Activated CD4-positive, alpha-beta T cell treated with anti-CD3 and anti-CD28 coated beads, Interleukin-2, amount 10 ng/mL, durations not matched to agents 24 days and 14 days (primary cell): ENCODE data around the gene INS. TPM values are rescaled to one million over a fixed set of nuclear protein-coding genes. Genes with fewer than 3 reads are reported as not detected.
A peak's percentile ranks its signal among the peaks of the same experiment; 100 is the strongest.

Experiments
- DNase-seq: peaks from one replicate; pipeline ENCODE4 v3.0.0; 2022
- H3K27ac Mint-ChIP-seq: one replicate; pipeline ENCODE4 v1.8.0; 2022; ENCODE audit warnings: mild to moderate bottlenecking, mixed read lengths
- H3K27me3 Mint-ChIP-seq: one replicate; pipeline ENCODE4 v1.8.0; 2022; ENCODE audit warnings: mixed read lengths
- H3K36me3 Mint-ChIP-seq: one replicate; pipeline ENCODE4 v1.8.0; 2022; ENCODE audit warnings: low read depth, mild to moderate bottlenecking, mixed read lengths
- H3K4me1 Mint-ChIP-seq: one replicate; pipeline ENCODE4 v1.8.0; 2021; ENCODE audit warnings: mixed read lengths
- H3K4me3 Mint-ChIP-seq: one replicate; pipeline ENCODE4 v1.8.0; 2022; ENCODE audit warnings: mild to moderate bottlenecking, moderate library complexity, mixed read lengths
- H3K9me3 Mint-ChIP-seq: one replicate; pipeline ENCODE4 v1.8.0; 2021; ENCODE audit warnings: mixed read lengths
- intact Hi-C: fragments of 100-400 bp; cut with micrococcal nuclease; formaldehyde crosslinking; loops from one replicate; pipeline ENCODE4 v1.15.1; 2023
- total RNA-seq: library from RNA; stranded (reverse); gene quantifications from 2 replicates; pipeline ENCODE4 v1.2.3, GENCODE V29; 2022

Gene INS
- total RNA-seq, 1 donor from 2014 or later, result not detected

DNA sequence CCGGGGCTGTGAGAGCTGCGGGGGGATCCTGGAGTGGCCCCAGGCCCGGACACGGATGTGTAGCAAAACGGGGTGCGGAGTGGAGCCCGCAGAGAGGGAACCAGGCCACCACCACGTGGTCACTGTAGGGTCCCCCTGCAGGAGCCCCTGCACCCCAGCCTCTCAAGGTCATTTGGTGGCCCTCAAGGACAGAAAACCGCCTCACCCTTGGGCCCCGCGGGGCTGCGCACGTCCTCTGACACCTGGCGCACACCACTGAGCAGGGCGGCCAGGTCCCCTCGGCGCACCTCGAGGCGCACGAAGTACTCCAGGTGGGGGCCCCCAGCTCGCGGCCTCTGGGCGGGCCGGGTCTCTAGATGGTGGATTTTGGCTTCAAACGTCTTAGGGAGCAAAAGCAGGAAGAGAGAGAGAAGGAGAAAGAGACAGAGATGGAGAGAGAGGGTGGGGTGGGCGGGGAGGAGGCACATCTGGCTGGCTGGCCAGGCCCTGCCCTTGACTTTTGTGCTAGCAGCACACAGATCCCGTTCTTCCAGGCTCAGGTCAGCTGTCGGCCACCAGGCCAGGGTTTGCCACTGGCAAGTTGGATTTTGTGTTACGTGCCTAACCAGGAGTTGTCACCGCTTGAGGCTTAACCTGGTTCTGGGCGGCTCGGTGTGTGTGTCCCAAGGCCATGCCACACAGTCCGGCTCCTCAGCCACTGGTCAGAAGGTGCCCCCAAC, 7.4 kb upstream of the INS start:
- Mint-ChIP-seq H3K4me1 (no peaks in the 10 kb centered on the region), H3K4me3 (no peak overlapping the region)

GRCh38 chr11:2167141-2168045, 6.4 kb upstream of the INS start:
- no peak for DNase-seq
- H3K36me3 Mint-ChIP-seq, result no peaks in the 10 kb centered on the region
- intact Hi-C loops, result no loop called here
- H3K4me3 Mint-ChIP-seq, result no peak overlapping the region
- H3K27me3 Mint-ChIP-seq, result no peaks in the 10 kb centered on the region
- H3K9me3 Mint-ChIP-seq, result no peaks in the 10 kb centered on the region
- H3K4me1 Mint-ChIP-seq, result no peaks in the 10 kb centered on the region
- H3K27ac Mint-ChIP-seq, result no peak overlapping the region

More for the DNA sequence above, 7.4 kb upstream of the INS start:
- H3K36me3 Mint-ChIP-seq, result no peaks in the 10 kb centered on the region
- H3K27me3 Mint-ChIP-seq, result no peaks in the 10 kb centered on the region
- intact Hi-C loops, result no loop called here
- no peaks in the 10 kb centered on the region for H3K9me3 Mint-ChIP-seq
- DNase-seq, result no peak
- no peak overlapping the region for H3K27ac Mint-ChIP-seq

GRCh38 chr11:2166091-2166851, 5.3 kb upstream of the INS start:
- H3K27ac Mint-ChIP-seq, result no peak overlapping the region
- H3K4me3 Mint-ChIP-seq, result no peak overlapping the region
- intact Hi-C loops, result no loop called here
- H3K9me3 Mint-ChIP-seq, result no peaks in the 10 kb centered on the region
- no peaks in the 10 kb centered on the region for H3K27me3 Mint-ChIP-seq
- H3K36me3 Mint-ChIP-seq, result no peaks in the 10 kb centered on the region
- H3K4me1 Mint-ChIP-seq, result no peaks in the 10 kb centered on the region
- peak; percentile 78 for DNase-seq

GRCh38 chr11:2165571-2165970, 4.6 kb upstream of the INS start:
- H3K27ac Mint-ChIP-seq, result no peak overlapping the region
- H3K36me3 Mint-ChIP-seq, result no peaks in the 10 kb centered on the region
- no peaks in the 10 kb centered on the region for H3K4me1 Mint-ChIP-seq
- no peak overlapping the region for H3K4me3 Mint-ChIP-seq
- no peak for DNase-seq
- H3K9me3 Mint-ChIP-seq, result no peaks in the 10 kb centered on the region
- H3K27me3 Mint-ChIP-seq, result no peaks in the 10 kb centered on the region
- intact Hi-C loops, result no loop called here

DNA sequence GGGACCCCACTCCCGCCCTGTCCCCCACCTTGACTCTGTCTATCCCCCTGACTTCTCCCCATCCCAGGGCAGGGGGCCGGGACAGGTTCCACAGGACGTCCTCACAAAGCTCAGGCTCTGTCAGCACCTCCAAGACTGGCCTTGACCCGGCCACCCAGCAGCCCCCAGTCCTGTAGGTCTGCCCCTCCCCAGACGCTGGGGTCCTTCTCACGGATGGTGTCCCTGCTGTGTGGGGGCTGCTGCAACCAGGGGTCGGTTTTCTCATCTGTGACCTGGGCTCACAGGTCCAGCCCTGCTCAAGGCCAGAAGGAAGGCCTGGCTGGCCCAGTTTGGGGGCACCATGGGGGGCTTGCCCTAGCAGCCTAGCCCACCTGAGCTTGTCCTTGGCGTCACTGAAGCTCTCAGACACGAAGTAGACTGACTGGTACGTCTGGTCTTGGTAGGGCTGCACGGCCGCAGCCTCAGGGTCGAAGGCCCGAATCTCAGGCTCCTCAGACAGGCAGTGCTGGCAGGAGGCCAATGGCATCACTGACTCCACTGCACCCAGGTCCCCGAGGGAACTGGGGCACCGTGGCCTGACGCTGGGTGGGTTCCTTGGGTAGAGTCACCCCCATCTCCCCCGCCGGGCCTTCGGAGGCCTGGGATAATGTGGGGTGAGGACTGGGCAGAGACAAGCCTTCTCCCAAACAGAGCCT, 4.0 kb upstream of the INS start:
- H3K9me3 Mint-ChIP-seq, result no peaks in the 10 kb centered on the region
- H3K27me3 Mint-ChIP-seq, result no peaks in the 10 kb centered on the region
- no peak overlapping the region for H3K4me3 Mint-ChIP-seq
- no peaks in the 10 kb centered on the region for H3K36me3 Mint-ChIP-seq
- no peak overlapping the region for H3K27ac Mint-ChIP-seq
- intact Hi-C loops, result no loop called here
- DNase-seq, result no peak
- H3K4me1 Mint-ChIP-seq, result no peaks in the 10 kb centered on the region

GRCh38 chr11:2164081-2164480, 3.1 kb upstream of the INS start:
- intact Hi-C loops, result no loop called here
- Mint-ChIP-seq H3K27me3 (no peaks in the 10 kb centered on the region), H3K4me3 (no peak overlapping the region), H3K4me1 (no peaks in the 10 kb centered on the region), H3K9me3 (no peaks in the 10 kb centered on the region), H3K36me3 (no peaks in the 10 kb centered on the region), H3K27ac (no peak overlapping the region)
- DNase-seq, result no peak

DNA sequence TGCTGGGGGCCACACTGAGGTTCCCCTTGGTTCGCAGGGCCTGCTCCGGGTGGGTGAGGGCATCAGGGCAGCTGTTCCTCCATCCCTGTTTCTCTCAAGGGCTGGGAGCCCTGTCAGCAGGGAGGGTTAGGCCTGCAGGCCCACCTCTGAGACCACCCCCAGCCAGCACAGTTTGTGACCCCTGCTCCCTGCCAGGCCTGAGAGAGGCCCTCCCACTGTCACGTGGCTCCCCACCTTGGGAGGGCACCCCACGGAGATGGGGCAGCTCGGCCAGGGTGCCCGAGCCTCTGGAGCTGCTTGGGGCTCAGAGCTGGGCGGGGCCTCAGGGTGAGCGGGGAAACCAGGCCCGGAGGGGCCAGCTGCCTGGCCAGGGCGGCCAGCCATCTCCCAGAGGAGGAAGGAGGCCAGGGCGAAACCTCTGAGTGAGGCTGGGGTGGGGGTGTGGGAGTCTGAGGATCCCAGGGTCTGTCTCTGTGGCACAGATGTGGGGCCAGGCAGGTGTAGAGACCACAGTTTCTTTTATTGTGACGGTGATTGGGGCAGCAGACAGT, 2.5 kb upstream of the INS start:
- intact Hi-C loops, result no loop called here
- no peaks in the 10 kb centered on the region for H3K36me3 Mint-ChIP-seq
- no peaks in the 10 kb centered on the region for H3K27me3 Mint-ChIP-seq
- no peak for DNase-seq
- no peak overlapping the region for H3K4me3 Mint-ChIP-seq
- no peaks in the 10 kb centered on the region for H3K4me1 Mint-ChIP-seq
- H3K27ac Mint-ChIP-seq, result no peak overlapping the region
- H3K9me3 Mint-ChIP-seq, result no peaks in the 10 kb centered on the region

DNA sequence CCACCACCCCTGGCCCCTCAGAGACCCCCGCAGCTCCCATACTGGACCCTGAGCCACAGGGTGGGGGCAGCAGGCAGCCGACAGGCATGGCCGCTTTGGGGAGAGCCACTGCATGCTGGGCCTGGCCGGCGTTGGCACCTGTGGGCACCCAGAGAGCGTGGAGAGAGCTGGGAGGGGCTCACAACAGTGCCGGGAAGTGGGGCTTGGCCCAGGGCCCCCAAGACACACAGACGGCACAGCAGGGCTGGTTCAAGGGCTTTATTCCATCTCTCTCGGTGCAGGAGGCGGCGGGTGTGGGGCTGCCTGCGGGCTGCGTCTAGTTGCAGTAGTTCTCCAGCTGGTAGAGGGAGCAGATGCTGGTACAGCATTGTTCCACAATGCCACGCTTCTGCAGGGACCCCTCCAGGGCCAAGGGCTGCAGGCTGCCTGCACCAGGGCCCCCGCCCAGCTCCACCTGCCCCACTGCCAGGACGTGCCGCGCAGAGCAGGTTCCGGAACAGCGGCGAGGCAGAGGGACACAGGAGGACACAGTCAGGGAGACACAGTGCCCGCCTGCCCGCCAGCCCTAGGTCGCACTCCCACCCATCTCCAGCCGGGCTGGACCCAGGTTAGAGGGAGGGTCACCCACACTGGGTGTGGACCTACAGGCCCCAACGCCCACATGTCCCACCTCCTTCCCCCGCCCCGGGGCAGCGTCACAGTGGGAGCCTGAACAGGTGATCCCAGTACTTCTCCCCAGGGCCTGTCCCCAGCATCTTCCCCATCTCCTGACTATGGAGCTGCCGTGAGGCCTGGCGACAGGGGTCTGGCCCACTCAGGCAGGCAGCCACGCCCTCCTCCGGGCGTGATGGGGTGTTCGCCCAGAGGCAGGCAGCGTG, 1.2 kb downstream of the INS start:
- no peak overlapping the region for H3K4me3 Mint-ChIP-seq
- no peaks in the 10 kb centered on the region for H3K27me3 Mint-ChIP-seq
- H3K27ac Mint-ChIP-seq, result no peak overlapping the region
- no peaks in the 10 kb centered on the region for H3K4me1 Mint-ChIP-seq
- H3K36me3 Mint-ChIP-seq, result no peaks in the 10 kb centered on the region
- no peak for DNase-seq
- intact Hi-C loops, result no loop called here
- H3K9me3 Mint-ChIP-seq, result no peaks in the 10 kb centered on the region

DNA sequence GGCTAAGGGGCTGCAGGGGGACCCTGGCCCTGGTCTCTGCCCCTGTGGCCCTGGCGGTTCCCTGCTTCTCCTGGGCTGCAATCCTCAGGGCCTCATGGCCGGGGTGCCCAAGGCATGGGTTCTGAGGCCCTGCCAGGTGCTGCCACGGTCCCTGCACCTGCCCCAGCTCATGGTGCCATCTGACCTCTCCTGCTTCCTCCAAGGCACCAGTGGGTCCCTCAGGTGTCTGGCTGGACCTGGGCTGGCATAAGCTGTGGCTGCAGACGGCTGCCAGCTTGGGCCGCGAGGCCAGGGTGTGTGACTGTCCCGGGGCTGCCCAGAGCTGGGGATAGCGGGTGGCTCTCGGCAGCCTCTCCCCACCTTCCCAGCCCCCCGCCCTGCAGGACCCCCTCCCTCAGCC, 2.0 kb downstream of the INS start:
- Mint-ChIP-seq H3K9me3 (no peaks in the 10 kb centered on the region), H3K4me3 (no peak overlapping the region), H3K4me1 (no peaks in the 10 kb centered on the region), H3K27me3 (no peaks in the 10 kb centered on the region), H3K27ac (no peak overlapping the region), H3K36me3 (no peaks in the 10 kb centered on the region)
- no peak for DNase-seq
- intact Hi-C loops, result no loop called here

GRCh38 chr11:2158296-2158737, 2.7 kb downstream of the INS start:
- Mint-ChIP-seq H3K36me3 (no peaks in the 10 kb centered on the region), H3K4me1 (no peaks in the 10 kb centered on the region)
- DNase-seq, result no peak

GRCh38 chr11:2157294-2158040, 3.5 kb downstream of the INS start:
- no peaks in the 10 kb centered on the region for H3K27me3 Mint-ChIP-seq
- H3K4me1 Mint-ChIP-seq, result no peaks in the 10 kb centered on the region
- H3K36me3 Mint-ChIP-seq, result no peaks in the 10 kb centered on the region
- no peak for DNase-seq
- intact Hi-C loops, result no loop called here
- H3K4me3 Mint-ChIP-seq, result no peak overlapping the region
- no peaks in the 10 kb centered on the region for H3K9me3 Mint-ChIP-seq
- no peak overlapping the region for H3K27ac Mint-ChIP-seq

More at GRCh38 chr11:2158296-2158737, 2.7 kb downstream of the INS start:
- H3K9me3 Mint-ChIP-seq, result no peaks in the 10 kb centered on the region
- no peak overlapping the region for H3K4me3 Mint-ChIP-seq
- no peaks in the 10 kb centered on the region for H3K27me3 Mint-ChIP-seq
- H3K27ac Mint-ChIP-seq, result no peak overlapping the region
- intact Hi-C loops, result no loop called here
